ENCODE results near the gene EPB41L5.
"Not testable (repeated sequence)": the region's sequence is repeated elsewhere in the genome, so short reads cannot be mapped to it uniquely, and the experiment has no call there.

Gene EPB41L5

GRCh38 chr2:120182019-120182560 lies 169.2 kb downstream of the EPB41L5 start:
- TF ChIP-seq CTCF (IDR thresholded peaks at IDR 0.05; ENCODE audit: low read depth, low read length, missing control alignments): no peak
- no peak overlapping the region for H3K4me3 ChIP-seq (replicated peaks; ENCODE audit: low read depth, low read length)
- no peak for DNase-seq (ENCODE audit: extremely low read depth, low read depth)

- no peak for DNase-seq (ENCODE audit: extremely low read depth, low read depth)
- H3K4me3 ChIP-seq (replicated peaks; ENCODE audit: low read depth, low read length): no peak overlapping the region
- TF ChIP-seq CTCF (IDR thresholded peaks at IDR 0.05; ENCODE audit: low read depth, low read length, missing control alignments): no peak
Observed at GRCh38 chr2:120189189-120189588, 176.3 kb downstream of the EPB41L5 start.

- no peak overlapping the region for H3K4me3 ChIP-seq (replicated peaks; ENCODE audit: low read depth, low read length)
- no peak for TF ChIP-seq CTCF (IDR thresholded peaks at IDR 0.05; ENCODE audit: low read depth, low read length, missing control alignments)
- DNase-seq (ENCODE audit: extremely low read depth, low read depth): no peak
Observed at GRCh38 chr2:120192280-120192679, 179.4 kb downstream of the EPB41L5 start.

- TF ChIP-seq CTCF (IDR thresholded peaks at IDR 0.05; ENCODE audit: low read depth, low read length, missing control alignments): no peak
- DNase-seq (ENCODE audit: extremely low read depth, low read depth): no peak
- no peak overlapping the region for H3K4me3 ChIP-seq (replicated peaks; ENCODE audit: low read depth, low read length)
Observed at GRCh38 chr2:120195553-120195952, 182.7 kb downstream of the EPB41L5 start.

GRCh38 chr2:120199817-120200459 lies 187.1 kb downstream of the EPB41L5 start:
- not testable (repeated sequence) for DNase-seq (ENCODE audit: extremely low read depth, low read depth); H3K4me3 ChIP-seq (replicated peaks; ENCODE audit: low read depth, low read length)

- H3K4me3 ChIP-seq (replicated peaks; ENCODE audit: low read depth, low read length): no peak overlapping the region
- TF ChIP-seq CTCF (IDR thresholded peaks at IDR 0.05; ENCODE audit: low read depth, low read length, missing control alignments): no peak
- DNase-seq (ENCODE audit: extremely low read depth, low read depth): no peak
Observed at GRCh38 chr2:120203251-120204021, 190.6 kb downstream of the EPB41L5 start.

GRCh38 chr2:120204022-120204405 lies 191.1 kb downstream of the EPB41L5 start:
- DNase-seq (ENCODE audit: extremely low read depth, low read depth): no peak
- TF ChIP-seq CTCF (IDR thresholded peaks at IDR 0.05; ENCODE audit: low read depth, low read length, missing control alignments): peak; percentile 35
- no peak overlapping the region for H3K4me3 ChIP-seq (replicated peaks; ENCODE audit: low read depth, low read length)
